Measurements from ENCODE around the gene STARD10. TPM values are rescaled to one million over a fixed set of nuclear protein-coding genes. Genes with fewer than 3 reads are reported as not detected.

The STARD10 gene
- total and polyA plus RNA-seq, 2 of the 8 experiments (the other 6 are each of a cell fraction or from before 2014, with no cell fraction given), result 23.7 to 35.7 TPM

- TF ChIP-seq HDAC2 (IDR thresholded peaks at IDR 0.05; ENCODE audit: borderline replicate concordance in 1 of 2, low read depth in 2 of 2, low read length in 2 of 2) (no peak), JUND (IDR thresholded peaks at IDR 0.05; ENCODE audit: low read length) (no peak), ATF2 (IDR thresholded peaks at IDR 0.05; ENCODE audit: low read length) (no peak)
Measured at GRCh38 chr11:72769680-72770079, 24.2 kb downstream of the STARD10 start (continued).

Measured in H1 (cell line).